VCaP (cell line): ENCODE measurements around the gene EIF5A.

ENCODE experiments used
- H3K27ac ChIP-seq: fragments of 450-650 bp; 2 replicates; pipeline ENCODE4 v1.5.1; 2017
- CTCF ChIP-seq: fragments of 450-650 bp; conservative IDR thresholded peaks from 2 replicates; pipeline ENCODE4 v1.5.1; 2017; ENCODE audit warnings: mild to moderate bottlenecking, moderate library complexity

The EIF5A gene

GRCh38 chr17:7289256-7290032, 18.0 kb upstream of the EIF5A start:
- no peak overlapping the region for H3K27ac ChIP-seq
- TF ChIP-seq CTCF: no peak

- TF ChIP-seq CTCF: no peak
Measured at GRCh38 chr17:7290166-7290565, 17.3 kb upstream of the EIF5A start.

GRCh38 chr17:7290685-7291084, 16.7 kb upstream of the EIF5A start:
- no peak for TF ChIP-seq CTCF
- no peak overlapping the region for H3K27ac ChIP-seq

More at GRCh38 chr17:7290166-7290565, 17.3 kb upstream of the EIF5A start:
- no peak overlapping the region for H3K27ac ChIP-seq

- no peak overlapping the region for H3K27ac ChIP-seq
- no peak for TF ChIP-seq CTCF
Measured at GRCh38 chr17:7292194-7292593, 15.2 kb upstream of the EIF5A start.

- H3K27ac ChIP-seq: no peak overlapping the region
Measured at GRCh38 chr17:7292729-7293128, 14.7 kb upstream of the EIF5A start.

GRCh38 chr17:7293159-7293558, 14.3 kb upstream of the EIF5A start:
- TF ChIP-seq CTCF: no peak
- H3K27ac ChIP-seq: no peak overlapping the region

More at GRCh38 chr17:7292729-7293128, 14.7 kb upstream of the EIF5A start:
- TF ChIP-seq CTCF: no peak

GRCh38 chr17:7293816-7294613, 13.4 kb upstream of the EIF5A start:
- H3K27ac ChIP-seq: no peak overlapping the region
- no peak for TF ChIP-seq CTCF
